Coronary artery (tissue), 2 donors: Measurements from ENCODE around the gene TIMD4.

Source experiments
- DNase-seq: peaks from one replicate; pipeline ENCODE4 v3.0.0-alpha.2; 2017; ENCODE audit warnings: low spot score
- H3K27ac ChIP-seq, 2 donors: fragments of 200-600 bp; sonication (generic); one replicate each; pipeline ENCODE4 v1.5.1; 2016 to 2019
- H3K4me3 ChIP-seq: fragments of 200-600 bp; sonication (generic); 2 replicates; pipeline ENCODE4 v1.5.1; 2016; ENCODE audit warnings: mild to moderate bottlenecking, moderate library complexity
- TF ChIP-seq, protein P1 (sequence below): fragments of 200-600 bp; sonication (generic); IDR thresholded peaks from one replicate; pipeline ENCODE4 v1.5.1; 2019; ENCODE audit warnings: antibody characterized with exemption

Gene TIMD4

DNA sequence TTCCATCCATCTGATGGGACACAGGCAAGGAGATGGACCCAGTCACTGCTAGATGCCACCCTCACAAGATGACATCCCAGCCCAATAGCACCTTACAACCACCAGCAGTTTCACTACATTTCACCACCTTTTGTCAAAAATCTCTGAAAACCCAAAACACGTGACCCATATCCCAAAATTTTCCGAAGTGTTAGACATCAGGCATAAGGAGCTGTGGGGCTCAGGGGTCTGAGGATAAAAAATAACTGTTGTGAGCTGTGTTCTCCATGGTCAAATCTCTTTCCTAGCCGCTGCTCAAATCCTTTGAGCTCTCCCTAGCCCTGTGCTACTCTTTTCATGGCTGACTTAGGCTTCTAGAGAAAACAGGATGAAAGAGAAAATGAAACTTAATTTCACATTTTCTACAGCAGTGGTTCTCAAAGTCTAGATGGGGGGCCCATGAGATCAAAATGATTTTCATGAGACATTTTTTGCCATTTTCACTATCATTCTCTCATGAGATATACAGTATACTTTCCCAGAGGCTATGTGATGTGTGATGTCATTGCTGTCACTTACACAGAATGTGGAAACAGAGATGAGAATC is 40.7 kb downstream of the TIMD4 start:
- H3K27ac ChIP-seq, result no peak overlapping the region
- DNase-seq, result no peak
- TF ChIP-seq, protein P1, sequence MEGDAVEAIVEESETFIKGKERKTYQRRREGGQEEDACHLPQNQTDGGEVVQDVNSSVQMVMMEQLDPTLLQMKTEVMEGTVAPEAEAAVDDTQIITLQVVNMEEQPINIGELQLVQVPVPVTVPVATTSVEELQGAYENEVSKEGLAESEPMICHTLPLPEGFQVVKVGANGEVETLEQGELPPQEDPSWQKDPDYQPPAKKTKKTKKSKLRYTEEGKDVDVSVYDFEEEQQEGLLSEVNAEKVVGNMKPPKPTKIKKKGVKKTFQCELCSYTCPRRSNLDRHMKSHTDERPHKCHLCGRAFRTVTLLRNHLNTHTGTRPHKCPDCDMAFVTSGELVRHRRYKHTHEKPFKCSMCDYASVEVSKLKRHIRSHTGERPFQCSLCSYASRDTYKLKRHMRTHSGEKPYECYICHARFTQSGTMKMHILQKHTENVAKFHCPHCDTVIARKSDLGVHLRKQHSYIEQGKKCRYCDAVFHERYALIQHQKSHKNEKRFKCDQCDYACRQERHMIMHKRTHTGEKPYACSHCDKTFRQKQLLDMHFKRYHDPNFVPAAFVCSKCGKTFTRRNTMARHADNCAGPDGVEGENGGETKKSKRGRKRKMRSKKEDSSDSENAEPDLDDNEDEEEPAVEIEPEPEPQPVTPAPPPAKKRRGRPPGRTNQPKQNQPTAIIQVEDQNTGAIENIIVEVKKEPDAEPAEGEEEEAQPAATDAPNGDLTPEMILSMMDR, result no peak
- no peak overlapping the region for H3K4me3 ChIP-seq

DNA sequence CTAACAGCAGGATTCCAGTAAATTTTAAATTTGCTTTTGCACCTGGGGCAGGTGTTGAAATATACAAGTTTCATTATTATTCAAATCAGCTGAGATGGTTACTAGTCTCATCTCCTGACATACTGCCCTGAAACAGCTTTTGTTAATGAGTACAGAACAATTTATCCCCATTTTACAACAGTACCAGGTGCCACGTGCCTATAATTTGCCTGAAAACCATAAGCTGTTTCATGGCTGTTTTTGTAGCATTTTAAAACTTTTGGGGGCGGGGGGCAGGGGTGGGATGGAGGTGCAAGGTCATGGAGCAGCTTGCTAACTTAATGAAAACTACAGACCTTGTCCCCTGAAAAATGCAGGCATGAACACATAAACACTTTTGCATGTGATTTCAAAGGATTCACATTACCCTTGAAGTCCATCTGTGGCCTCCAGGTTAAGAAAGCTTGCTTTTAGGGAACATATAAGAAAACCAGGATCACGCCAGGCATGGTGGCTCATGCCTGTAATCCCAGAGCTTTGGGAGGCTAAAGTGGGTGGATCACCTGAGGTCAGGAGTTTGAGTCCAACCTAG is 42.1 kb downstream of the TIMD4 start:
- no peak for DNase-seq
- TF ChIP-seq, protein P1, result no peak
- Histone ChIP-seq H3K27ac (no peak overlapping the region), H3K4me3 (no peak overlapping the region)

DNA sequence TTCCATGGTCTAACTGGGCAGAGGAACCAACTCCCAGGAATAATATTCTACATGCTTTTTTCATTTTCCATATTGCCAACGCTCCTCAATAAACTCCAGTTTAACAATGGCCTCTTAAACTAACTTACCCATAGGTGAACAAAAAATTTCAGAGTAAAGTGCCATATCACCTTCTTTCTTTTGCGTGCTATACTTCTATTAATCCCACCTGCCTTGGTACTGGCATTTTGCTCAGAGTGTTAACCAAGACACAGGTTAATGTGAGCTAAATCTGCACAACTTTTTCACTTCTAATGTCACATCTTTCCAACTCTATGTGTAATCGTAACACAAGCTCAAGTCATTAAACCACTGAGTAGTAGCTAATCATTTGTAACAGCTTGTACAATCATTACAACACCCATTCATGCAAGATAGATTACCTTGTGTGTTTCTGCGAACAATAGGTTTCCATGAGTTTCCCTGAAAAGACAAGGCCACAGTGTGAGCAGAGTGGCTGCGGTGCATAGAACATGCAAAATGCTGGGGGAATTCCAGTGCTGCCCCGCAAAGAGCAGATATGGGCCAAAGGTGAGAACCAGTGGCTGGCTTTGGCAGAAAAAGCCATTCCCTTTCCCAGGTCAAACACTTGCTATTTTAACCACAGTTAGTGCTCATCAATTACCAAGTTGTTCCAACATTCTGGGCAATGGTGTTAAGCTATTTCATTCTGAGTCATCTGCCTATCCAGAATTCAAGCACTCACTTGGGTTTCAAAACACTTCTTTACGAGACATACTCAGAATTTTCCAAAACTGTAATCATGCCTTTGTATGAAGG is 42.8 kb downstream of the TIMD4 start:
- Histone ChIP-seq H3K27ac (no peak overlapping the region), H3K4me3 (no peak overlapping the region)
- TF ChIP-seq, protein P1, result no peak
- no peak for DNase-seq

DNA sequence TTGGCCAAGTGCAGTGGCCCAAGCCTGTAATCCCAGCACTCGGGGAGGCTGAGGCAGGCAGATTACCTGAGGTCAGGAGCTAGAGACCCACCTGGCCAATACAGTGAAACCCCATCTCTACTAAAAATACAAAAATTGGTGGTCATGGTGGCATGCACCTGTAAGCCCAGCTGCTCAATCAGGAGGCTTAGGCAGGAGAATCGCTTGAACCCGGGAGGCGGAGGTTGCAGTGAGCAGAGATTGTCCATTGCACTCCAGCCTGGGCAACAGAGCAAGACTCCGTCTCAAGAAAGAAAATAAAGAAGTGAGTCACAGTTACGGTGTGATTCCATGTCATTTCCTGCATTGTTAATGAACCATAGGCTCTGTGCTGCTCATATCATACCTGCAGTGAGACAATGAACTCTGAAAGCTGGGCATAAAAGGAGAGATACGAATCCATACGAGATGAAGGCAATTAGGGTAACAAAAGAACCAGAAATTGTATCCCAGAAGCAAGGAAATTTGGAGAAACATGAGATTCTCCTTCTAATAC is 44.6 kb downstream of the TIMD4 start:
- TF ChIP-seq, protein P1, result no peak
- Histone ChIP-seq H3K27ac (no peak overlapping the region), H3K4me3 (no peak overlapping the region)
- DNase-seq, result no peak

DNA sequence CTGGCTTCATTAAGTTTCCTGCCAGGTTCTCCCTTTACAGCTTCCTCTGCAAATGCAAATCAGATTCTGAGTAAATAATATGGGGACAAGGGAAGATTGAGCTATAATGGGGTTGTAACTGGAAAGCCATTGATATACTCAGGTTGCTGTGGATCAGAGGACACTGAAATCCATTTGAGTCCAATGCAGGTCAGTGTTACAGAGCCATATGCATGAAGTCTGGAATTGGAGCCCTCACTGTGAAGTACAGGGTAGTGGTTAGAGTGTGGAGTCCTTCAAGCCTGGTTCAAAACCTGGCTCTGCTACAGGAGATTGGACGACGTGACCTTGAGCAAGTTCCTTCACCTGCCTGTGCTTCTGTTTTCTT is 48.7 kb downstream of the TIMD4 start:
- H3K4me3 ChIP-seq, result no peak overlapping the region
- TF ChIP-seq, protein P1, result no peak
- DNase-seq, result no peak
- H3K27ac ChIP-seq, result no peak overlapping the region

DNA sequence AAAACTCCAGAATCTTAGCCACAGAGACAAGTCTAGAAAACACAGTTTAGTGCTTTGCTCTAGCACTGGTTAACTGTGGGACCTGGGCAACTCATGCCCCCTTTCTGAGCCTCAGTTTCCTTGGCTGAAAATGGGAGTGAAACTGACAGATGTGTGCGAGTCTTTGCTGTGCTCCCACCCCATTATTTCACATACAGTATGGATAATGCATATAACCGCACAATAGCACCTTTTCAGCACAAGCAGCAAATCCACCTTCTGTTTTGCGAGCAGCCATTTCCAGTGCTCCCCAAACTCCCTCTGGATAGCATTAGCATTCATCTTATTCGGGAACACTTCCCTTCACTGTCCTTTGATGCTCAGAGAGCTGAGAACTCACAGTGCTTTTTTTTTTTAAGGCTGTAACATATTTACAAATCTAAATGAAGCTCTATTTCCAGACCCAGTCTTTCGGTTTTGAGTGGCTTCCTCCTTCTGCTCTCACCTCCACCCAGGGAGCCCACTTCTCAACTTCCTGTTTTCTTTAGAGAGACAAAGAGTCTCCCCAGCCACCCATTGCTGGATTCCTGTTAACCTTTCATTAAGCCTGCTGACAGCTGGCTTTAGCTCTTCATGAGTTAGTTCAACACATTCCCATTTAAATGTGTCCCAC is 49.2 kb downstream of the TIMD4 start:
- no peak for DNase-seq
- TF ChIP-seq, protein P1, result no peak
- Histone ChIP-seq H3K4me3 (no peak overlapping the region), H3K27ac (no peak overlapping the region)
